ENCODE measurements around the gene SLC15A3.

SLC15A3 gene

DNA sequence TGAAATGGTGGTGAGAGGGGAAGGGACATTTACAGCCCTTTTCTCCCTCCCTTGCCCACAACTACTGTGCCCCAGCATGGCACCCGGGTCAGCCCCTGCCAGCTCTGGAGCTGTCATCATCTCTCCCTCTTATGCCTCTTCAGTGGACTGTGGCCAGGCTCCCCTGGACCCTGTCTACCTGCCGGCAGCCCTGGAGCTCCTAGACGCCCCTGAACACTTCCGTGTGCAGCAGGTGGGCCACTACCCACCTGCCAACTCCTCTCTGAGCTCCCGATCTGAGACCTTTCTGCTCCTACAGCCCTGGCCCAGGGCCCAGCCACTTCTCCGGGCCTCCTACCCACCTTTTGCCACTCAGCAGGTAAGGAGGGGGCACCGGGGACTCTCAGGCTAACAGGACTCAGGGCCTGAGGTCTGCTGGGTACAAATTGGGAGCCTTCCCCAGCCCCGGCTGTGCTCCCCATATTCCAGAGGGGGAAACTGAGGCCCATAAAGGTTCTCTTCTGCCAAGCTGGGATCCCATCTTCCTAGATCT lies 24.8 kb downstream of the SLC15A3 start:
- DNase-seq: no peak

DNA sequence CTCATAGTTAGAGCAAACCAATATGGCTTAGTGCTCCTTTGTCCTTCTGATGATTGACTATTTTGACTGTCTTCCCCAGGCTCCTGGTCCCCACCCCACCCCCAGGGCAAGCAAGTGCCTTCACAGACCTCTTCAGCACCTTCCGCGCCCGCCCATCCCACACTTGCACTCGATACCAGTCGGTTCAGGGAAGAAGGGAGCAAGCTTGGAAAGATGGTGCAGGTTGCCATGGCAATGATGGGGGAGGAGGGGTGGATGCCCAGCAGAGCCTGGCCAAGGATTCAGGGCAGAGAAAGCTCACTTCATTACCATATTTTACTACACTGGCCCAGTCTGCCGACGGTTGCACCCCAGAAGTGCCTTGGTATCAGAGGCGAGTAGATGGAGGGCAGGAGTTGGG lies 25.5 kb downstream of the SLC15A3 start:
- peak; percentile 21 for DNase-seq

DNA sequence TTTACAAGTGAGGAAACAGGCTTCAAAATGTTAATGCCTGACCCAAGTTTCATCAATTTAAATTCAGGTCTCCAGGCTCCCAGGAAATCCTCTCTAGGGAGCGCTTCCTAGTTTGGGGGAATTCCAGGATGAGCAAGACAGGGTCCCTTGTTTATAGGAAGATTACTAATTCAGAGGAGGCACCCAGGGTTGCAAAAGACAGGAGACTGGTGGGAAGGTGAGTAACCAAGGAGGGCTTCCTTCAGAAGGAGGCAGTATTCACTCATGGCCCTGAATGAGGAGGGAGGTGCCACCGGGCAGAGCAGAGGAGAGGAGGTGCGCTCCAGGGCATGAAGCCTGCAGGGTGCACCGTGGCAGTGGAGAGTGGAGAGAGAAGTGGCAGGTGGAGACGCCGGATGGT lies 26.1 kb downstream of the SLC15A3 start:
- peak; percentile 57 for DNase-seq

DNA sequence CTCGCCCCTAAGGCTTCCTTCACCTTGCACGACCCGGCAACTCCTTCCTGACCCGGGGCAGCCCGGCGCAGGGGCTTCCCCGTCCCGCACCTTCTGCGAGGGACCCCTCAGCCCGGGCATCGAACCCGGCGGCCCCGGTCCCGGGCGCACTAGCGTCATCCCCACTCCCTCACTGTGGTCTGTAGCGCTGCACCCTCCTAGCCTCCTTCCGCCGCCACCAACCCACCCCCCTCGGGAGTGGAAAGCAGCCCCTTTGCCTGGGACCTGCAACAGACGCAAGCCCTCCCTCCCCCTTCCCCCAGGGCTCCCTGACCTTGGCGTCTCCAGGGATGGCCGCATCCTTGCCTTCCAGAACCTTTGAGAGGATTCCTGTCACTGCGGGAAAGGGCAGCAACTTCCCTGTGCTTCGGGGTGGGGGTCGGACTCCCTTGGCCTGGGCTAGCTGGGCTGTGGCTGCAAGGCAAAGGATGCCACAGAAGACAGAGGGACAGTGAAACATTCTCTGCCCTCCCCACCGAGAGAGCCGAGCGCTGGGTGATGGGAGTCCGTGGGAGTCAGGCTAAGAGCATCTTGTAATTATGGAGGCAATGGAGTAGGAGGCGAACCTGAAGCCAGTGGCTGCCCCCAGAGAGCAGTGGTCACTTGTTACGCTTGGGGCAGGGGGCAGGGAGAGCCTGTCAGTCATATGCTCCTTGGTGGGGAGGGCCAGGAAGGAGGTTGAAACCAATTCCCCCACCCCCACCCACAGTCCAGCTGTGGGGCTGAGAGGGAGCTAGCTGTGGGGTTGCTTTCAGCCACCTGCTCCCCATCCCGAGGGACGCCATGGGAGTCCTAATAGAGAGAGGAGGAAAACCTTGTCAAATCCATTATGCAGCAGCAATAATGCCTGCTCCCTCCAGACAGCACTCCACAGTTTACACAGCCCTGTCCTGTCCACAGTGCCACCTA lies 26.8 kb downstream of the SLC15A3 start:
- peak; percentile 57 for DNase-seq

DNA sequence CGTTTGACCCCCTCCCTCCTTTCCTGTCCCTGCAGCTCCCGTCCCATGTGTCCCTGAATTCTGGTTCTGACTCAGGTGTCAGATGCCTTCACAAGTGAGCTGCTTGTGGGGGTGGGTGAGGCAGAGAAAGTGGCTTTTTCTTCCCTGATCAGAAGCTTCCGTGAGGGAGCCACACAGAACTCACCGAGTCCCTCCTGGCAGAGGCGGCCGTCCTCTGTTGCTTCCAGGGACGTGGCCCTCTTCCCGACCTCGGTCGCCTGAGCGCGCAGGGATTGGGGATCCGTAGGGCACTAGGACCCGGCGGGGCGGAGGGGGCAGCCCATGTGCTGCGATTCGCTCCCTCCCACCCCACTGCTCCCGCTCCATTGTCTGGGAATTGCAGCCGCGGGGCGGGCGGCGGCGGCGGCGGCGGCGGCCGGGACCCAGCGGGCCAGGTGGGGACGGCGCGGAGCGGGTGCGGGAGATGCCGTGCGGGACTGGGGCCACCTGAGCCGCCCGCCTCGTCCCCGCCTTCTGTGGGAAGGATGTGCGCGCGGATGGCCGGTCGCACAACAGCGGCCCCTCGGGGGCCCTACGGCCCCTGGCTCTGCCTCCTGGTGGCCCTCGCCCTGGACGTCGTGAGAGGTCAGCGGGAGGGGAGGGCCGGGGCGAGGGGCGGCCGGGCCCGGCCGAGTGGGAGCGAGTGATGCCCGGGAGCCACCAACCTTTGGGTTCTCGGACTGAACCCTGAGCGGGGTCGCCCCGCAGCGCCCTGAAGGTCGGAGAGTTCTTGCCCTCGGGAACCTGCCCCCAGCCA lies 27.7 kb downstream of the SLC15A3 start, which contains the start of gene TMEM132A:
Gene TMEM132A (plus strand): TSS at position 351 of the 796 bp plus-strand sequence. CDS start 174 bp downstream, at position 525.
- DNase-seq: peak; percentile 91

DNA sequence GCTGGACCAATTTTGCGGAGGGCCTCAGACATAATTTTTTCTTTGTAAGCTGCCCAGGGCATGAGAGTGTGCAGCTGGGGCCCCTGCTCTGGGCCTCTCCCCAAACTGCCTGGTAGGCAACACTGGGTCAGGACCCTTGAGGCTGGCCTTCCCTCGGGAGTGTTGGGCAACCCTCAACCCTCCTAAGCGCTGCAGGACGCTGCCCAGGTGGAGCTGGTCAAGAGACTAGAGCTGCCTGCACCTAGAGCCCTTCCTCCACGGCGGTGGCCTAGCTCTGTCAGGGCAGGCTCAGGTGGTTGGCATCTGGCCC lies 28.2 kb downstream of the SLC15A3 start:
- DNase-seq: no peak

DNA sequence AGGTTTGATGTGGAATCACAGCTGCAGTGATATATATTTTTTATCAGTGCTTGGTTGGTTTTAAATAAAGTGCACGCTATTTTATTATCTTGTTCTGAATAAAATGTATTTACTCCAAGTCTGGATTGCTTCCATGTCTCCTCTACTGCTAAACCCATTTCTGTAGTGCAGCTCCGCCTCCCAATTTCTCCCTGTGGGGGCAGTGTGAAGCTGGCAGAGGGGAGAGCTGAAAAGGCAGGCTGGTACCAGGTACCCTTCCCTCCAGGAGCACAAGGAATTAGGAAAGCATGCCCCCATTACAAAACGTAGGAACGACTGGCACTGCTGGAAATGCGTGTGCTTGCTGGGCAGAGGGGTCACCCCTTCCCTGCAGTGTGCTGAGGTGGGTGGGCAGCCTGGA lies 28.6 kb downstream of the SLC15A3 start:
- no peak for DNase-seq

DNA sequence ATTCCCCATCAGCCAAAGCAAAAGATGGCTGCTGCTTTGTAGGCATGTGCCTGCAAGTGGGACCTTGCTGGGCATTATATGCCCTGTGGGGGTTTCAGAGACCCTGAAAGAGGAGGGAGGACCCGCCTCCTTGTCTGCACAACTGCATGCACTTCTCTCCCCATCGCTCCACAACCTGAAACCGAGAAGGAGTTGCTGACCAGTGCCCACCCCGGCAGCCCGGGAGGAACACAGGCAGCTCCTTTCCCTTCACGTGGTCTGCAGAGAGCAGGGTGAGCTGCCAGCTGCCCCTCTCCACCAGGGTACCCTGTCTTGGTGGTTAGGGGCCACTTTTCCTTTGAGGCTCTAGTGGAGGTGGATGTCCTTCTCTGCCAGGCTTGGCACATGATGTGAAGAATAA lies 29.1 kb downstream of the SLC15A3 start:
- no peak for DNase-seq

DNA sequence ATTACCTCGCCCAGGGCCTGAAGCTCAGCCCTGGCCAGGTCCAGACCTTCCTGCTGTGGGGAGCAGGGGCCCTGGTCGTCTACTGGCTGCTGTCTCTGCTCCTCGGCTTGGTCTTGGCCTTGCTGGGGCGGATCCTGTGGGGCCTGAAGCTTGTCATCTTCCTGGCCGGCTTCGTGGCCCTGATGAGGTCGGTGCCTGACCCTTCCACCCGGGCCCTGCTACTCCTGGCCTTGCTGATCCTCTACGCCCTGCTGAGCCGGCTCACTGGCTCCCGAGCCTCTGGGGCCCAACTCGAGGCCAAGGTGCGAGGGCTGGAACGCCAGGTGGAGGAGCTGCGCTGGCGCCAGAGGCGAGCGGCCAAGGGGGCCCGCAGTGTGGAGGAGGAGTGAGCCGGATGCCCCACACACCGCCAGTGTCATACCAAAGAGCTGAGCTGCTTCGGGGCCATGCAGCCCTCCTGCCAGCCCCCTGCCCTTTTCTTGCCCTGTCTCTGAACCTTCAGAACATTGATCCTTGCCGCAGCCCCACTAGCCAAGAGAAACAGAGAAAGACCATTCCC lies 30.1 kb downstream of the SLC15A3 start:
- no peak for DNase-seq

DNA sequence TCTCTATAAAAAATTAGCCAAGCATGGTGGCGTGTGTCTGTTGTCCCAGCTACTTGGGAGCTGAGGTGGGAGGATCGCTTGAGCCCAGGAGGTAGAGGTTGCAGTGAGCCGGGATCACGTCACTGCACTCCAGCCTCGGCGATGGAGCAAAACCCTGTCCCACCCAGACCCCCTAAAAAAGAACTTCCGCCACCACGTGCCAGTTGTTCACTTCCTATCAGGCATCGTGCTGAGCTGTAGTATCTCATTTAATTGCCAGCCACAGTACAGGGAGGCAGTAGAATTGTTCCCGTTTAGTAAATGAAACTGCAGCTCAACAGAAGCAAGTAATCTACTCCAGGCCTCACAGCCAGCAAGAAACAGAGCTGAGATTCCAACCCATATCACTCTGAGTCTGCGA lies 30.7 kb downstream of the SLC15A3 start:
- DNase-seq: no peak

DNA sequence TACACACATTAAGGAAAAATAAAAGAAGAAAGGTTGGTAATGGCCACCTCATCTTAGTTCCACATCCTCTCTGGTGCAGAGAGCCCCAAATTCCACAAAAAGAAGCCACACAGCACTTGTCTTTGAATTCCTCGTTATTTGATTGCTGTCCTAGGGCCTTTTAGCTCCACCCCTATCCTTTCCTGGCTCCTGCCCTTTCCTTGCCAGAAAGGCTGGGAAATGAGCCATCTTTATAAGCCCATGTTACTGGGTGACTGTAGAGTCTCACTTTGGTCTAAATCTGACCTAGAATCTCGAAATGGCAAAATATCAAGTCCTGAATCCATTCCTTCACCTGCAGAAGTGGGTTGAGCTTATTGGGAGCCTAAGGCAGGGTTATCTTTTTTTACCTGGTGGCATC lies 32.0 kb downstream of the SLC15A3 start:
- no peak for DNase-seq

DNA sequence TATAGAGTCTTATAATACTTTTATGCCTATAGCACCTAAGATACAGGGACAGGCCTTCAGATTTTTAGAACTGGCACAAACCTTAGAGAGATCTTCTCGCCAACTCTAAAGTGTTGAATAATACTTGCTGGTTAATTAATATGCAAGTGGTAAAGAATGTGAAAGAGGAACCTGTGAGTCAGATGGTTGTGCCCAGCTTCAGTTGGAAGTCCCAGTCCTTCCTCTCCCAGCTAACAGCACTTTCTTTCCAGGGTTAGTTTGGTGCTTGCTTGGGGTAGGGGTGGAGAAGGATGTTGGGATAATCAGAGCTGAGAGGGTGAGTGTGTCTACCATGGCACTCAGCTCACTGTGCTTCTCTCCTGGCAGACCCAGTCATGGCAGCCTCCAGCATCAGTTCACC lies 32.7 kb downstream of the SLC15A3 start:
- no peak for DNase-seq

DNA sequence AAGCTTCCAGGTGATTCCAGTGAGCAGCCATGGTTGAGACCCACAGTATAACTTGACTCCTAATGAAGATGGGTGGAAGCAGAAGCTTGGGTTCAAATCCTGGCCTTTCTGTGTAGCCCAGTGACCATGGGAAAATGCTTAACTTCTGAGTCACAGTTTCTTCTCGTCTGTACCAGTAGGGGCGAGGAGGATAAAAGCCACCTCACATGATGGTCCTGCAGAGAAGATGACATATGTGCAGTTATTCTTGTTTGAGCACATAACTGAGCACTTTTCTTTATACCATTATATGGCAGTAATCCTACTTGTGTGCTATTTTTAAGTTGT lies 33.1 kb downstream of the SLC15A3 start:
- no peak for DNase-seq

DNA sequence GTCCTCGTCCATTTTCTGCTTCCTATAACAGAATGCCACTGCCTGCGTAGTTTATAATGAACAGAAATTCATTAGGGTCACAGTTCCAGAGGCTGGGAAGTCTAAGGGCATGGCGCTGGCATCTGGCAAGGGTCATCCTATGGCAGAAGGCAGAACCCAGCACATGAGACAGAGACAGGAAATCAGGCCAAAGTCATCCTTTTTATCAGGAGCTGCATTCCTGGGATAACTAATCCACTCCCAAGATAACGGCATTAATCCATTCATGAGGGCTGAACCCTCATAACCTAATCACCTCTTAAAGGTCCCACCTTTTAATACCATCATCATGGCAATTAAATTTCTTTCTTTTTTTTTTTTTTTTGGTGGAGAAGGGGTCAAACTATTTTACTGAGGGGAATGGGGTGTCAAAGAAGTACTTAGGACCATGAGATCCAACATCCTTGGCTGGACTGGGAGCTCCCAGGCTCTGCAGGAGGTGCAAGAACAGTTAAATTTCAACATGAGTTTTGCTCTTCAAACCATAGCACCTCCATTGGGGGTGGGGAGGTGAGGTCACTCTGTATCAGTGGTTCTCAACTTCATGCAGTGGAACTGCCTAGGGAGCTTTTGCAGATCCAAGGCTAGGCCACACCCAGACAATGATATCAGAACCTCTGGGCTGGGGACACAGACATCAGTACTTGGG lies 33.6 kb downstream of the SLC15A3 start:
- DNase-seq: no peak

DNA sequence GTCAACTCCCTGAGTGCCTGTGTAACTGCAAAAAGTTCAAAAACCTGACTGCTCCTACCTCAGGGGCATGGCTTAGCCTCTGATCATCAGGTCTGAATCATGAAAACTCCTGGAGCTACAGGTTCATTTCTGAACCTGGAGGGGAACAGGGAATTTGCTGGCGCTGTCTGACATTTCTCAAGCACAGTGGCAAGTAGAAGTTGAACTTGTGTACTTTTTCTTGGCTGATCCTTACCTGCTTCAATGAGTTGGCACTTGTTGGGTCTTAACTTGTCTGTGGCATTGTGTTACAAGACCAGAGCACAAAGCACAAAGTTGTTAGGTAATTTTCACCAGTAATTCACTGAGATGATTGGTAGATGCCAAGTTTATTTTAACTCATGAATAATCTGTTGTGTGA lies 34.7 kb downstream of the SLC15A3 start:
- no peak for DNase-seq

DNA sequence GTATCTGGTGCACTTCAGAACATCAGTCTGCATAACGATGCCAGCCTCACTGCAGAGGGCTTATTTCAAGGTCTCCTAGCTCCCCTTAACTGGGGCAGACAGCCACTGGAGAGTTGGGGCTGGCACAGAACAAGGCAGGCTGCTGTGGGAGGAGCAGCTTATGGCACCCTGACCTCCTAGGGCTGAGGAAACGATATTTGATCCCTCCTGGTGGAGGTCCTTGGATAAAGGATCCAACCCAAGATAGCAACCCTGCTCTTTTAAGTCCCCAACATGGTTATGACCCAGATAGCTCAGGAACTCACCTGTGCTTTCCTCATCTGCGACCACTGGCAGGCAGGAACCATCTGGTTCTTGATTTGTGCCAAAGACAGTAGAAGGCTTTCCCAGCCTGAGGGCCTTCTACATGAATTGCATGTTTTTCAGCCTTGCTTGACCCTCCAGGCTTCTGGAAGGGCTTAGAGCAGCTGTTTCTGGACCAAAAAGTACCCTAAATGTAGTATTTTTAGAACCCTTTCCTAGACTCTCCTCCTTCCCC lies 35.2 kb downstream of the SLC15A3 start:
- no peak for DNase-seq

DNA sequence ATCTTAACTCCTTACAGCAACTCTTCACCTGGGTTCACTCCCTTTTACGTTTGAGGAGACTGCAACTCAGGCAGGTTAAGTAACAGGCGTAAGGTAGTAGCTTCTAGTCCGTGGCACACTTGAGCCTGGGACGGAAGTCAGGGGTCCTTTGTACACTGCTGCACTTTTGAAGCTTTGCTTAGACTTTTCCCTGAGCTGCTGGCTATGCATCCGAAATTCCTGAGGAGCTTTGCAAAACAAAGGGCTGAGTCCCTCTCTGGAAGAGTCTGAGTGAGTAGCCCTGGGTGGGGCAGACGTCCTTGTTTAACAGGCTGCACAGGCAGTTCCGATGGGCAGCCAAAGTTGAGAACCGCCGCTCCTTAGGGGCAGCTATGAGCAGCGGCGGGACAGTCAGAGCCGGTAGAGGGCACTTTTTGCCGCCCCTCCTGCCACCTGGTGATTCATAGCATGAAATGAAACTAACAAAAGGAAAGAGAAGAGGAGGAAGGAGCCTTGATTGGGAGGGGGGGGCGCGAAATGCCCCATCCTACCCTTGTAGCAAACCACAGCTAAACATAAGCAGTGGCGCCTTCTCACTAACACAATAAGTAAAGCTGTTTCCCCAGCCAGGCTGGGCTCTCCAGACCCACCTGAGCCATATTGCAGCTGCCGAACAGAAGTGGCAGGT lies 36.6 kb downstream of the SLC15A3 start:
- no peak for DNase-seq

DNA sequence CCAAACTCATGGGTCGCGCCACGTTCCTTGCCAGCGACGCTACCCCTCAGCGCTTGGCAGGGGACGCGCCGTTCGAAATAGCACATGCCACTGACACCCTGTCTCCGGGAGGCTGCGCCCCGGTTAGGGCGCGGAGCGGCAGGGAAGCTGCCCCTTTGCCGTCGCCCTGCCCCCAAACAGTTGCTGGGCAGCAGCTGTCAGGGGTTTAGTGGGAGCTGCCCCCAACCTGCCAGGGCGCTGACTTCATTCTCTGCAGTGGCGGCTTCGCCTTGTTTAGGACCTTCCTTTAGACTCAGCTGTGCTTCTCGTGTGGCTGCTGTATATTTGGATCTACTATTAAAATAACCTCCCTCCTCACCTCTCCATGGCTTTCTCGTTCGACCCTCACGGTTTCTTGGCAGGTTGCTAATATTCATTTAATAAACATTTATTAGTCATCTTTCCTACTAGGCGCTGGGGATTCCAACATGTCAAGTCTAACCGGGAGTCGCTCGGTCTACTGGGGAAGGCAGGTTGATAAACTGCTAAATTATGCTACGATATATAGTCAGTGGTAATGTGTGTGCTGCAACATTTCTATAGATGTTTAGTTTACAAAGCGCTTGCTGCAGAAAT lies 37.2 kb downstream of the SLC15A3 start:
- DNase-seq: peak; percentile 63

DNA sequence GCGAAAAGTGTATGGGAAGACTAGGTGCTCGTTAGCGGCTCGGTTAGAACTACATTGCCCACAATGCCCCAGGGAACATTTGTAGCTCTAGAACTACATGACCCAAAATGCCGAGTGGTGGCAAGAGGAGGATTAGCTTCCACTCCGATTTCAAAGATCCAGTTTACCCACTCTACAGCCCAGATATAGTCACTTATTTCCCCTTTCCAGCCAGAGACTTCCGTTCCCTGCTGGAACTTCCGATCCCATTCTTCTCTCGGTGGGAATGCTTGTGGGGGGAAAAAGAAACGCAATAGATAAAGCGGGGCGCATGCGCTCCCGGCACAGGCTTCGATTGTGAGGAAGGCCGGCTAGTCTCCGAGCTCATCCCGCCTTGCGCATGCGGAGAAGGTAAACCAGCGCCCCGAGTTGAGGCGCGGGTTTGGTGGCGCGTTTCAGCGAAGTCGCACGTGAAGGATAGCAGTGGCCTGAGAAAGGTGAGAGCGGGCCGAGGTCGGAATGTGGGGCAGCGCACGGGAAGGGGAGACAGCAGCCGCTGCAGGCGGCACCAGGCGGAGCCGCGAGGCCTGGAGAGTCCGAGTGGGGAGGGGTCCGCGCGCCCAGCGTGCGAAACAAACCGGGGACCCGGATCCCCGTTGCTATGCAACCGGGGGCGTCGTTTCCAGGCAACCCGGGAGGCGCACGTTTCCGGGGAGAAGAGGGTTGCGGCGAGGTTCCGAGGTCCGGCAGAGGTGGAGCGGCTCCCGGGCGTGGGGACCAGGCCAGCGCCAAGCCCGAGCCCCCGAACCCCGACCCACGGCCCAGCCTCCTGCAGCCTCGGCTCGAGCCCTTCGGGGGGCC lies 38.0 kb downstream of the SLC15A3 start, which contains the start of gene TMEM109:
Gene TMEM109 (plus strand): TSS at position 366 of the 840 bp plus-strand sequence. CDS start 5,536 bp downstream, outside the sequence.
- DNase-seq: peak; percentile 94

DNA sequence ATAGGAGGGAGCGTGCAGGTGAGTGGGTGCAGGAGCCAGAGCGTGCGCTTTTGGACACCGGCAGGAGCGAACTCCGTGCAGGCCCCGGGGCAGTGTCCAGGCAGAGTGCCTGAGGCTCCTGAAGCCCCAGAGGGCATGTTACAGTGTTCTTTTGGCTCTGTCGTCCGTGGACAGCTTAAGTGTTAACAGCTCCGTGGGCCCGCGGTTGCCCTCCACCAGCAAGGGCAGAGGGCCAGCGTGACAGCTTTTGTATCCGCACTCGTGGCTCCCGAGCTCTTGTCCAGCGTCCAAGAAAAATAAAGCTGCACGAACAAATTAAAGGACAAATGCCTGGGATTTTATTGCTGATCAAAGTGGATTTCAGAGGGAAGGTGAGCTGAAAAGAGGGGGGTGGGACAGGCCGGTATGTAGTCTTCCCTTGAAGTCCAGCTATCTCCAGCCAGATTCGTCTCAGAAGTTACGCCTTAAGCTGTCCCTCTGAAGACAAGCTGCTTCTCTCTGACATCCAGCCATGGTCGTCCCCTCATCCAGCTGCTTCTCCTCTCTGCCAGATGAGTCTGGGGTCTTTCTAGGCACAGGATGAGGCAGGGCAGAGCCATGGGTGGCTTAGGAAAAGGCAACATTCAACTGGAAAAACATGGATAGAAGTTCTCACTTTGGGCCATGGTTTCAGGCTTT lies 39.0 kb downstream of the SLC15A3 start:
- DNase-seq: no peak

Measured in DMS53 (cell line).